H1 (cell line): ENCODE results near the gene DUOXA2. TPM values are rescaled to one million over a fixed set of nuclear protein-coding genes. Genes with fewer than 3 reads are reported as not detected.

Experiments used
- CTCF ChIA-PET: fragments of 300-600 bp; sonication (Branson Sonifier 250); formaldehyde crosslinking; loops from one replicate; lab custom pipeline; 2021; ENCODE audit not compliant: partially characterized antibody; lab: Charles Lee
- POLR2A ChIA-PET: fragments of 300-600 bp; sonication (Branson Sonifier 250); formaldehyde crosslinking; loops from one replicate; lab custom pipeline; 2021; ENCODE audit warnings: inconsistent platforms; ENCODE audit not compliant: partially characterized antibody; lab: Charles Lee
- DNase-seq, 2 experiments: peaks; one replicate each; pipeline versions ENCODE4 v3.0.0 to v3.0.0-alpha.2; 2010 to 2022; ENCODE audit warnings: low spot score in 2 of 2, low read depth in 1 of 2, mixed read lengths in 1 of 2
- FAIRE-seq: peaks from 2 replicates; lab custom pipeline; 2011; peaks lifted over from hg19 to GRCh38; lab: Jason Lieb, UNC
- H2AFZ ChIP-seq: 2 replicates; pipeline ENCODE4 v1.8.1; 2012; ENCODE audit warnings: low read length, inconsistent platforms
- H2AK5ac ChIP-seq: 2 replicates; pipeline ENCODE4 v1.6.1; 2013; ENCODE audit warnings: low read depth, low read length
- H2BK120ac ChIP-seq: replicated peaks from 2 replicates; pipeline ENCODE3; 2013; ENCODE audit warnings: low read depth, low read length, inconsistent platforms
- H2BK12ac ChIP-seq: 2 replicates; pipeline ENCODE4 v1.6.1; 2013; ENCODE audit warnings: low read depth, low read length
- H2BK15ac ChIP-seq: 2 replicates; pipeline ENCODE4 v1.6.1; 2013; ENCODE audit warnings: low read length
- H2BK20ac ChIP-seq: 2 replicates; pipeline ENCODE4 v1.6.1; 2013; ENCODE audit warnings: low read length
- H2BK5ac ChIP-seq: 2 replicates; pipeline ENCODE4 v1.6.1; 2013; ENCODE audit warnings: low read depth, low read length
- H3K14ac ChIP-seq: 2 replicates; pipeline ENCODE4 v1.6.1; 2013; ENCODE audit warnings: inconsistent platforms; ENCODE audit not compliant: insufficient read length
- H3K18ac ChIP-seq: 2 replicates; pipeline ENCODE4 v1.6.1; 2013; ENCODE audit warnings: low read length; ENCODE audit errors: extremely low read depth
- H3K23ac ChIP-seq: 2 replicates; pipeline ENCODE4 v1.6.1; 2013; ENCODE audit warnings: inconsistent platforms; ENCODE audit not compliant: insufficient read length
- H3K23me2 ChIP-seq: 2 replicates; pipeline ENCODE4 v1.6.1; 2013; ENCODE audit warnings: low read depth, low read length
- H3K27ac ChIP-seq: 2 replicates; pipeline ENCODE4 v1.6.1; 2011; ENCODE audit warnings: low read depth, low read length, inconsistent platforms
- H3K27me3 ChIP-seq, 4 experiments: replicated peaks in 1 of 4; 1 replicate in 1 of 4; 2 replicates in 3 of 4; pipeline versions ENCODE4 v1.6.1 to v1.8.1; 2011 to 2013; ENCODE audit warnings: low read length in 3 of 4, mild to moderate bottlenecking in 3 of 4, inconsistent platforms in 2 of 4, mixed read lengths in 2 of 4, moderate library complexity in 1 of 4; ENCODE audit not compliant: control insufficient read depth in 3 of 4, insufficient read depth in 3 of 4; ENCODE audit errors: extremely low read depth in 1 of 4
- H3K36me3 ChIP-seq, 4 experiments: 2 replicates each; pipeline versions ENCODE4 v1.6.1 to v1.8.1; 2011 to 2013; ENCODE audit warnings: mild to moderate bottlenecking in 4 of 4, low read length in 3 of 4, moderate library complexity in 2 of 4, control low read depth in 1 of 4, inconsistent platforms in 1 of 4; ENCODE audit not compliant: insufficient read depth in 4 of 4, control insufficient read depth in 2 of 4
- H3K4ac ChIP-seq: replicated peaks from 2 replicates; pipeline ENCODE3; 2013; ENCODE audit warnings: low read length, low read depth, mixed read lengths, inconsistent platforms; ENCODE audit not compliant: insufficient read length
- H3K4me1 ChIP-seq, 4 experiments: replicated peaks in 1 of 4; 1 replicate in 1 of 4; 2 replicates in 3 of 4; pipeline versions ENCODE4 v1.6.1 to v1.8.1; 2011 to 2013; ENCODE audit warnings: low read length in 3 of 4, inconsistent platforms in 2 of 4, mixed read lengths in 1 of 4; ENCODE audit not compliant: insufficient read depth in 4 of 4, control insufficient read depth in 3 of 4
- H3K4me2 ChIP-seq, 2 experiments: 2 replicates each; pipeline versions ENCODE4 v1.6.1 to v1.8.1; 2011 to 2013; ENCODE audit warnings: low read depth in 2 of 2, low read length in 2 of 2, control low read depth in 1 of 2, inconsistent platforms in 1 of 2, mild to moderate bottlenecking in 1 of 2; ENCODE audit not compliant: insufficient read depth in 1 of 2
- H3K4me3 ChIP-seq, 4 experiments: fragments of 200-600, 300-600 bp in 1 of 4; sonication (generic), shearing (Covaris generic), sonication (Bioruptor Twin) in 1 of 4; 2 replicates each; pipeline versions ENCODE4 v1.5.1 to v1.8.1; 2011 to 2016; ENCODE audit warnings: low read length in 4 of 4, low read depth in 3 of 4, control low read depth in 2 of 4, inconsistent platforms in 2 of 4, mild to moderate bottlenecking in 2 of 4, mixed read lengths in 1 of 4, moderate library complexity in 1 of 4; ENCODE audit not compliant: insufficient read depth in 2 of 4; ENCODE audit errors: extremely low read depth in 1 of 4
- H3K56ac ChIP-seq: replicated peaks from 2 replicates; pipeline ENCODE3; 2013; ENCODE audit warnings: low read depth, mild to moderate bottlenecking, mixed read lengths, low read length, inconsistent platforms; ENCODE audit not compliant: insufficient read length
- H3K79me1 ChIP-seq: 2 replicates; pipeline ENCODE4 v1.6.1; 2013; ENCODE audit warnings: low read depth, low read length, control low read depth
- H3K79me2 ChIP-seq, 2 experiments: 2 replicates each; pipeline versions ENCODE4 v1.6.1 to v1.8.1; 2012 to 2013; ENCODE audit warnings: low read length in 2 of 2, mild to moderate bottlenecking in 2 of 2, inconsistent platforms in 1 of 2; ENCODE audit not compliant: insufficient read depth in 2 of 2, control insufficient read depth in 1 of 2
- H3K9ac ChIP-seq, 4 experiments: replicated peaks in 1 of 4; 1 replicate in 1 of 4; 2 replicates in 3 of 4; pipeline versions ENCODE4 v1.6.1 to v1.8.1; 2011 to 2013; ENCODE audit warnings: low read depth in 3 of 4, low read length in 3 of 4, control low read depth in 2 of 4, mild to moderate bottlenecking in 2 of 4, moderate library complexity in 2 of 4, inconsistent platforms in 1 of 4; ENCODE audit errors: extremely low read depth in 1 of 4
- H3K9me3 ChIP-seq, 2 experiments: 2 replicates each; pipeline versions ENCODE4 v1.6.1 to v1.8.1; 2012 to 2013; ENCODE audit warnings: mild to moderate bottlenecking in 2 of 2, moderate library complexity in 2 of 2, control low read depth in 1 of 2, inconsistent platforms in 1 of 2, low read depth in 1 of 2, low read length in 1 of 2, mixed read lengths in 1 of 2; ENCODE audit not compliant: insufficient read depth in 2 of 2
- H4K20me1 ChIP-seq, 2 experiments: replicated peaks in 1 of 2; 2 replicates each; pipeline versions ENCODE3 to v1.8.1; 2011 to 2013; ENCODE audit warnings: inconsistent platforms in 2 of 2, low read length in 2 of 2, mild to moderate bottlenecking in 1 of 2; ENCODE audit not compliant: insufficient read depth in 2 of 2, control insufficient read depth in 1 of 2
- H4K5ac ChIP-seq: 2 replicates; pipeline ENCODE4 v1.6.1; 2013; ENCODE audit warnings: low read length, low read depth, mixed read lengths, inconsistent platforms; ENCODE audit not compliant: insufficient read length
- H4K8ac ChIP-seq: 2 replicates; pipeline ENCODE4 v1.8.0; 2013; ENCODE audit warnings: mild to moderate bottlenecking, moderate library complexity, low read length, inconsistent platforms; ENCODE audit not compliant: insufficient read depth; ENCODE audit errors: extremely low read depth
- H4K91ac ChIP-seq: replicated peaks from 2 replicates; pipeline ENCODE3; 2013; ENCODE audit warnings: low read length, mixed read lengths, inconsistent platforms; ENCODE audit not compliant: insufficient read length
- RBBP5 ChIP-seq: IDR thresholded peaks from 2 replicates; pipeline ENCODE4 v1.7.1; 2012; ENCODE audit warnings: low read depth, mild to moderate bottlenecking, inconsistent platforms, low read length, moderate library complexity, borderline replicate concordance
- RNF2 ChIP-seq: fragments of 200-900, 300-1000 bp; sonication (generic); IDR thresholded peaks from 2 replicates; pipeline ENCODE4 v1.7.1; 2016; ENCODE audit warnings: borderline replicate concordance, low read depth, mild to moderate bottlenecking, antibody characterized with exemption, low read length; ENCODE audit not compliant: poor library complexity, severe bottlenecking; ENCODE audit errors: missing control alignments
- RXRA ChIP-seq: IDR thresholded peaks from 2 replicates; pipeline ENCODE4 v1.6.1; 2011; ENCODE audit warnings: low read depth, mild to moderate bottlenecking, low read length, moderate library complexity; ENCODE audit not compliant: insufficient read depth
- WGBS, 2 experiments: shearing (Covaris generic) in 1 of 2; methylation state at CpG; one replicate each; pipeline versions ENCODE4 v1.1.6 to v1.1.7; 2013 to 2015; ENCODE audit warnings: low lambda C conversion rate in 2 of 2, mixed read lengths in 2 of 2, inconsistent platforms in 1 of 2, low coverage in 1 of 2, missing lambda C conversion rate in 1 of 2; ENCODE audit not compliant: insufficient replicate concordance in 2 of 2, insufficient coverage in 1 of 2, insufficient read length in 1 of 2; ENCODE audit errors: extremely low coverage in 1 of 2, missing lambda C conversion rate in 1 of 2; 5-methylcytosine and 5-hydroxymethylcytosine counted together
- polyA plus RNA-seq, 7 experiments: library from polyadenylated mRNA; depleted of rRNA in 3 of 7; stranded (reverse) in 5 of 7; unstranded in 2 of 7; fragments of >200 nt in 5 of 7; fragments of 200-250 nt in 2 of 7; gene quantifications; 1 replicate in 5 of 7; 2 replicates in 1 of 7; 4 replicates in 1 of 7; pipeline versions ENCODE4 v1.2.1 to v1.2.3, GENCODE V29; 2011 to 2013; ENCODE audit warnings: missing spikeins in 2 of 7, mixed read lengths in 2 of 7
- total RNA-seq: library from RNA; stranded (reverse); fragmentation: NEBNext Ultra II Directional; extraction: Animal tissue kit (Norgen Biotek cat#: 25700); gene quantifications from 2 replicates; pipeline ENCODE4 v1.2.1, GENCODE V29; 2021

The DUOXA2 gene
- total and polyA plus RNA-seq, 2 of the 8 experiments (the other 6 are each of a cell fraction or from before 2014, with no cell fraction given), result 0.05 TPM; not detected in 1

- H2AFZ ChIP-seq, result no peak overlapping the region
These were observed 1.9 kb downstream of the DUOXA2 start for GRCh38 chr15:45116006-45116481.

More at GRCh38 chr15:45116006-45116481, 1.9 kb downstream of the DUOXA2 start:
- H3K36me3 ChIP-seq, result peaks cover 0 to 7% (median 0%) of the 10 kb centered on the region in 4 experiments; a peak in 1 of 8 replicates
- no peak overlapping the region for H2BK120ac ChIP-seq
- no peaks in the 10 kb centered on the region for H3K79me1 ChIP-seq
- peak overlapping the region; percentile 61; the same call in 1 of the 2 replicates for H2BK15ac ChIP-seq
- CTCF ChIA-PET, result interaction anchor here (0.5 to 5.5 kb wide), 8 partner anchors 9 to 71 kb away, joined by 3 to 45 read pairs (median 5); partner anchors contain the start of genes DUOX1 and DUOXA1
- peaks cover 21 to 44% of the 10 kb centered on the region in 2 experiments for H4K20me1 ChIP-seq
- peak overlapping the region in 1 of 4 experiments; percentile 54; a peak in 2 of 8 replicates for H3K4me3 ChIP-seq
- no peak overlapping the region for H3K14ac ChIP-seq
- no peak overlapping the region for H3K56ac ChIP-seq
- FAIRE-seq (no peak), DNase-seq (no peak)
- H3K23ac ChIP-seq, result no peak overlapping the region
- H3K27me3 ChIP-seq, result peaks cover 68 to 79% (median 71%) of the 10 kb centered on the region in 4 experiments
- peak overlapping the region; percentile 25; the same call in 1 of the 2 replicates for H4K8ac ChIP-seq
- peak overlapping the region; percentile 4 to 65 for H3K4me2 ChIP-seq
- H4K5ac ChIP-seq, result no peak overlapping the region
- H3K4ac ChIP-seq, result no peak overlapping the region
- H3K9ac ChIP-seq, result no peak overlapping the region
- no peak overlapping the region for H2BK20ac ChIP-seq
- no peak overlapping the region for H2AK5ac ChIP-seq
- 20% methylated on average over 17 of the region's 19 CpGs; no CpG with 5 or more reads in 1 of the 2 experiments for WGBS, 2 experiments
- POLR2A ChIA-PET, result interaction anchor here (1.3 to 1.4 kb wide), 2 partner anchors 18 to 49 kb away, joined by 3 to 4 read pairs; no protein-coding TSS in a partner anchor
- peaks cover 0 to 31% (median 24%) of the 10 kb centered on the region in 4 experiments; a peak in 6 of 7 replicates for H3K4me1 ChIP-seq
- H3K23me2 ChIP-seq, result peaks cover 6% of the 10 kb centered on the region; the same call in 1 of the 2 replicates
- TF ChIP-seq RNF2, result peak; percentile 61
- TF ChIP-seq RBBP5, result no peak
- no peak for TF ChIP-seq RXRA
- H3K27ac ChIP-seq, result no peak overlapping the region
- no peaks in the 10 kb centered on the region for H3K79me2 ChIP-seq
- no peak overlapping the region for H2BK5ac ChIP-seq
- no peaks in the 10 kb centered on the region; a peak in 1 of 4 replicates for H3K9me3 ChIP-seq
- H2BK12ac ChIP-seq, result no peak overlapping the region
- H4K91ac ChIP-seq, result no peak overlapping the region
- no peak overlapping the region; the same call in 1 of the 2 replicates for H3K18ac ChIP-seq
